OCI-LY7 (cell line): ENCODE results near the gene CUEDC1. TPM values are rescaled to one million over a fixed set of nuclear protein-coding genes. Genes with fewer than 3 reads are reported as not detected.

Source experiments
- BruUV-seq: library from RNA; stranded (reverse); fragments of 400-500 nt; replicated peaks from 2 replicates; lab custom pipeline; 2021; lab: Mats Ljungman, UMichigan
- CTCF ChIA-PET: fragments of 300-600 bp; sonication (Branson Sonifier 250); formaldehyde crosslinking; loops from one replicate; lab custom pipeline; 2022; ENCODE audit warnings: antibody characterized with exemption; ENCODE audit not compliant: unreplicated experiment; lab: Charles Lee
- POLR2A ChIA-PET: fragments of 300-600 bp; sonication (Branson Sonifier 250); formaldehyde crosslinking; loops from one replicate; lab custom pipeline; 2022; ENCODE audit warnings: antibody characterized with exemption; lab: Charles Lee
- DNase-seq: peaks from one replicate; pipeline ENCODE4 v3.0.0-alpha.2; 2015; ENCODE audit warnings: low spot score
- H2AFZ ChIP-seq: fragments of 200-600 bp; sonication (generic), shearing (Covaris generic); 2 replicates; pipeline ENCODE4 v1.6.1; 2014; ENCODE audit warnings: mild to moderate bottlenecking, antibody characterized with exemption, low read length, moderate library complexity
- H3K27ac ChIP-seq: fragments of 200-600 bp; sonication (generic); 2 replicates; pipeline ENCODE4 v1.5.1; 2014; ENCODE audit warnings: mixed run types, low read depth, mild to moderate bottlenecking, moderate library complexity, low read length, inconsistent platforms; ENCODE audit not compliant: poor library complexity, severe bottlenecking
- H3K36me3 ChIP-seq: fragments of 200-600 bp; sonication (generic); 2 replicates; pipeline ENCODE4 v1.6.1; 2014; ENCODE audit warnings: mild to moderate bottlenecking, antibody characterized with exemption, low read length, moderate library complexity, mixed read lengths; ENCODE audit not compliant: insufficient read depth
- H3K4me1 ChIP-seq: fragments of 200-600 bp; sonication (generic); 2 replicates; pipeline ENCODE4 v1.5.1; 2014; ENCODE audit warnings: mild to moderate bottlenecking, low read length; ENCODE audit not compliant: insufficient read depth, poor library complexity, severe bottlenecking
- H3K4me2 ChIP-seq: fragments of 200-600 bp; sonication (generic); 2 replicates; pipeline ENCODE4 v1.6.1; 2014; ENCODE audit warnings: mild to moderate bottlenecking, low read length
- H3K4me3 ChIP-seq: fragments of 200-600 bp; sonication (generic); 2 replicates; pipeline ENCODE4 v1.5.1; 2014; ENCODE audit warnings: mild to moderate bottlenecking, low read depth, low read length; ENCODE audit not compliant: poor library complexity, severe bottlenecking
- H3K79me2 ChIP-seq: fragments of 200-600 bp; sonication (generic); 2 replicates; pipeline ENCODE4 v1.6.1; 2016; ENCODE audit warnings: low read depth, mild to moderate bottlenecking, low read length, moderate library complexity, mixed read lengths; ENCODE audit not compliant: insufficient read depth
- H3K9me2 ChIP-seq: fragments of 200-600 bp; sonication (generic); 2 replicates; pipeline ENCODE4 v1.6.1; 2016; ENCODE audit warnings: mild to moderate bottlenecking, low read length, mixed read lengths; ENCODE audit not compliant: insufficient read depth
- H3K9me3 ChIP-seq: fragments of 200-600 bp; sonication (generic); 2 replicates; pipeline ENCODE4 v1.6.1; 2014; ENCODE audit warnings: mild to moderate bottlenecking, mixed run types, low read length, mixed read lengths
- H4K20me1 ChIP-seq: fragments of 200-600 bp; sonication (generic); 2 replicates; pipeline ENCODE4 v1.6.1; 2014; ENCODE audit warnings: mild to moderate bottlenecking, antibody characterized with exemption, low read length, moderate library complexity, mixed read lengths; ENCODE audit not compliant: insufficient read depth
- EZH2phosphoT487 ChIP-seq: fragments of 200-600 bp; sonication (generic); IDR thresholded peaks from 2 replicates; pipeline ENCODE4 v1.6.1; 2018; ENCODE audit warnings: low read depth, borderline replicate concordance, mild to moderate bottlenecking, mixed run types, antibody characterized with exemption, low read length, moderate library complexity, mixed read lengths
- intact Hi-C: fragments of 100-400 bp; cut with micrococcal nuclease; formaldehyde crosslinking; loops from one replicate; pipeline ENCODE4 v1.10.0; 2022; ENCODE audit not compliant: unreplicated experiment
- total RNA-seq, 2 experiments: library from RNA; depleted of rRNA in 1 of 2; stranded (reverse); fragments of >200 nt in 1 of 2; shearing (Covaris generic) in 1 of 2; gene quantifications; 2 replicates each; pipeline ENCODE4 v1.2.3, GENCODE V29; 2014 to 2022
- TF ChIP-seq, protein P1 (sequence below): fragments of 200-600 bp; sonication (generic); conservative IDR thresholded peaks from 2 replicates; pipeline ENCODE4 v1.5.1; 2014; ENCODE audit warnings: mild to moderate bottlenecking, antibody characterized with exemption, low read length, moderate library complexity, mixed read lengths

Gene CUEDC1
- total RNA-seq, 2 experiments from 2014 or later = 0.74 TPM; not detected in 1

DNA sequence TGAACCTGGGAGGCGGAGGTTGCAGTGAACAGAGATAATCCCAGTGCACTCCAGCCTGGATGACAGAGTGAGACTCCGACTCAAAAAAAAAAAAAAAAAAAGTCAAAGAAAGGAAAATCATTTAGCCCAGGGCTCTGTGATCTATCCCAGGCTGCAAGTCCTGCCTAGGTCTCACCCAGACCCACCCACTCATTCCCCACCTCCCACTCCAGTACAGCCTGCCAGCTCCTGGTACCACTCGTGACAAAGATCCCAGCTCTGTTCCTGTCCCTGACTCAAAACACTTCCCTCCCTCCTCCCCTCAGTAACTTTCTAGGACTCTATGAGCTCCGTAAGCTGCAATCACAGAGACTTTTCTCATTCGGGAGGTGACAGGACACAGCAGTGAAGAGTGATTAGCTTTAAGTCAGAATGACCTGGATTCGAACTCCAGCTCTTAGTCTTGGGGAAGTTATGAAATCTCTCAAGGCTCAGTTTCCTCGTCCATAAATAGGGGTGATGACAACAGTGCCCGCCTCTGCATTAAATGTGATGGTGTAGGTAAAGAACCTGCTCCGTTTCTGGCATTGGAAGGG is 77.3 kb downstream of the CUEDC1 start:
- Histone ChIP-seq H3K27ac (no peak overlapping the region), H3K4me1 (peaks cover 16% of the 10 kb centered on the region), H2AFZ (no peak overlapping the region), H4K20me1 (no peaks in the 10 kb centered on the region), H3K4me3 (no peak overlapping the region), H3K4me2 (no peak overlapping the region), H3K79me2 (no peaks in the 10 kb centered on the region), H3K9me3 (no peaks in the 10 kb centered on the region), H3K9me2 (no peaks in the 10 kb centered on the region), H3K36me3 (no peaks in the 10 kb centered on the region)
- intact Hi-C loops = no loop called here
- POLR2A ChIA-PET = interaction anchor here (0.7 kb wide), 1 partner anchor 34 kb away, joined by 3 read pairs; no protein-coding TSS in a partner anchor
- no peak for DNase-seq
- CTCF ChIA-PET = no interaction called here
- TF ChIP-seq EZH2phosphoT487 = no peak
- TF ChIP-seq, protein P1, sequence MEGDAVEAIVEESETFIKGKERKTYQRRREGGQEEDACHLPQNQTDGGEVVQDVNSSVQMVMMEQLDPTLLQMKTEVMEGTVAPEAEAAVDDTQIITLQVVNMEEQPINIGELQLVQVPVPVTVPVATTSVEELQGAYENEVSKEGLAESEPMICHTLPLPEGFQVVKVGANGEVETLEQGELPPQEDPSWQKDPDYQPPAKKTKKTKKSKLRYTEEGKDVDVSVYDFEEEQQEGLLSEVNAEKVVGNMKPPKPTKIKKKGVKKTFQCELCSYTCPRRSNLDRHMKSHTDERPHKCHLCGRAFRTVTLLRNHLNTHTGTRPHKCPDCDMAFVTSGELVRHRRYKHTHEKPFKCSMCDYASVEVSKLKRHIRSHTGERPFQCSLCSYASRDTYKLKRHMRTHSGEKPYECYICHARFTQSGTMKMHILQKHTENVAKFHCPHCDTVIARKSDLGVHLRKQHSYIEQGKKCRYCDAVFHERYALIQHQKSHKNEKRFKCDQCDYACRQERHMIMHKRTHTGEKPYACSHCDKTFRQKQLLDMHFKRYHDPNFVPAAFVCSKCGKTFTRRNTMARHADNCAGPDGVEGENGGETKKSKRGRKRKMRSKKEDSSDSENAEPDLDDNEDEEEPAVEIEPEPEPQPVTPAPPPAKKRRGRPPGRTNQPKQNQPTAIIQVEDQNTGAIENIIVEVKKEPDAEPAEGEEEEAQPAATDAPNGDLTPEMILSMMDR = no peak
- BruUV-seq = no TSS peak

DNA sequence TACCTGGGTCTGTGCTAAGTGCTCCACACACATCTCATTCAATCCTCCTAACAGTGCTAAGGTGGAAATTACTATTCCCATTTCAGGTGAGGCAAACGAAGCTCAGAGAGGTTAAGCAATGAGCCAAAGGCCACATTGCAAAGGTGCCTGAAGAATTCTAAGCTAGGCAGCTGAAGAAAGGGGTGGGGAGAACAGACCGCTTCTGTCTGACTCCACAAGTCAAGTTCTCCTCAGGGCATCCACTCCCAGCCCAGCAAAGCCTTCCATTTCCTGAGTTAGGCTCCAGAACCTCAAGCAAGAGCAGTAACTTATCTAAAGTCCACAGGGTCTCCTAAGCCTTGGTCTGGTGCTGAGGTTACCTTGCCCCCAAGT is 78.4 kb downstream of the CUEDC1 start:
- no peak overlapping the region for H3K4me3 ChIP-seq
- no peaks in the 10 kb centered on the region for H4K20me1 ChIP-seq
- H3K4me1 ChIP-seq = peaks cover 16% of the 10 kb centered on the region
- H3K9me2 ChIP-seq = no peaks in the 10 kb centered on the region
- DNase-seq = no peak
- TF ChIP-seq, protein P1 = no peak
- TF ChIP-seq EZH2phosphoT487 = no peak
- H3K9me3 ChIP-seq = no peaks in the 10 kb centered on the region
- H2AFZ ChIP-seq = no peak overlapping the region
- no peaks in the 10 kb centered on the region for H3K36me3 ChIP-seq
- no TSS peak for BruUV-seq
- ChIA-PET CTCF (no interaction called here), POLR2A (no interaction called here)
- intact Hi-C loops = no loop called here
- H3K27ac ChIP-seq = no peak overlapping the region
- H3K4me2 ChIP-seq = no peak overlapping the region
- no peaks in the 10 kb centered on the region for H3K79me2 ChIP-seq

- Histone ChIP-seq H3K4me2 (no peak overlapping the region), H3K4me3 (no peak overlapping the region), H3K9me2 (no peaks in the 10 kb centered on the region), H3K27ac (no peak overlapping the region), H2AFZ (no peak overlapping the region), H4K20me1 (no peaks in the 10 kb centered on the region), H3K9me3 (no peaks in the 10 kb centered on the region), H3K36me3 (no peaks in the 10 kb centered on the region), H3K4me1 (peaks cover 16% of the 10 kb centered on the region), H3K79me2 (no peaks in the 10 kb centered on the region)
- no peak for TF ChIP-seq EZH2phosphoT487
- TF ChIP-seq, protein P1 = no peak
- no TSS peak for BruUV-seq
- intact Hi-C loops = no loop called here
- ChIA-PET CTCF (no interaction called here), POLR2A (no interaction called here)
- DNase-seq = peak; percentile 14
Measured at GRCh38 chr17:57876023-57876865, 79.0 kb downstream of the CUEDC1 start.
